Superior temporal gyrus (tissue), 1 donor: Measurements from ENCODE around the gene FMNL2.

Source experiments
- DNase-seq: peaks from one replicate; pipeline ENCODE4 v3.0.0-alpha.2; 2016; ENCODE audit errors: extremely low spot score

FMNL2 gene

DNA sequence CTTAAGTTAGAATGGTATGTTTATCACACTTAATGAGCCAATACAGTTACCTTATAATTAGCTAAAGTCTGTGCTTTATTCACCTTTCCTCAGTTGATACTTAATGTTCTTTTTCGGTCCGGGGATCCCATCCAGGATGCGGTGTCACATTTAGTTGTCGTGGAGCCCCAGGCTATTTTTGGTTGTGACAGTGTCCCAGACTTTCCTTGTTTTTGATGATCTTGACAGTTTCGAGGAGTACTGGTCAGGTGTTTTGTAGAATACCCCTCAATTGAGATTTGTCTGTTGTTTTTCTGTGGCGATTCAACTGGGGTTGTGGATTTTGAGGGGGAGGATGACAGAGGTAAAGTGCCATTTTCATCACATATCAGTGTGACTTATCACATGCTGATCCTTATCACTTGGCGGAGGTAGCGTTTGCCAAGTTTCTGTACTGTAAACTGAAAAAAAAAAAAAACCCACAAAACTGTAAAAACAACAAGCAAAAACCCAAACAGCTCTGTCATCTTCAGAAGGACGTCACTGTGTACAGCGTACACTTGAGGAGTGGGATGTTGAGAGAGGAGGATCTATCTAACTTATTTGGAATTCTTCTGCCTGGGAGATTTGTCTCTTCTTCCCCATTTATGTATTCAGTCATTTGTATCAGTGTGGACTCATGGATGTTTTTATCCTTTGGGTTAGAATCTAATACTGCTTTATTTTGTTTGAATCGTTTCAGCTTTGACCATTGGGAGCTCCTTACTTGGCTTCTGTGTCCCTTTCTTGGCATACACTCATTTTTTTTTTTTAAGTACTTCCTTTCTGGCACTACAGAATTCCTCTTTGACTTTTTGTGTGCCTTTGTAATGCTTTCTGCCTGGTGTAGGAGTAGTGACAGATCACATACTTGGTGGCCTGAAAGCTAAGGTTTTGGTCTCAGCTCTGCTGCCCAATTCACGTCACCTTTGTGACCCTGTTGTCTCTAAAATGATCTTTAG, 68.1 kb downstream of the FMNL2 start:
- no peak for DNase-seq

DNA sequence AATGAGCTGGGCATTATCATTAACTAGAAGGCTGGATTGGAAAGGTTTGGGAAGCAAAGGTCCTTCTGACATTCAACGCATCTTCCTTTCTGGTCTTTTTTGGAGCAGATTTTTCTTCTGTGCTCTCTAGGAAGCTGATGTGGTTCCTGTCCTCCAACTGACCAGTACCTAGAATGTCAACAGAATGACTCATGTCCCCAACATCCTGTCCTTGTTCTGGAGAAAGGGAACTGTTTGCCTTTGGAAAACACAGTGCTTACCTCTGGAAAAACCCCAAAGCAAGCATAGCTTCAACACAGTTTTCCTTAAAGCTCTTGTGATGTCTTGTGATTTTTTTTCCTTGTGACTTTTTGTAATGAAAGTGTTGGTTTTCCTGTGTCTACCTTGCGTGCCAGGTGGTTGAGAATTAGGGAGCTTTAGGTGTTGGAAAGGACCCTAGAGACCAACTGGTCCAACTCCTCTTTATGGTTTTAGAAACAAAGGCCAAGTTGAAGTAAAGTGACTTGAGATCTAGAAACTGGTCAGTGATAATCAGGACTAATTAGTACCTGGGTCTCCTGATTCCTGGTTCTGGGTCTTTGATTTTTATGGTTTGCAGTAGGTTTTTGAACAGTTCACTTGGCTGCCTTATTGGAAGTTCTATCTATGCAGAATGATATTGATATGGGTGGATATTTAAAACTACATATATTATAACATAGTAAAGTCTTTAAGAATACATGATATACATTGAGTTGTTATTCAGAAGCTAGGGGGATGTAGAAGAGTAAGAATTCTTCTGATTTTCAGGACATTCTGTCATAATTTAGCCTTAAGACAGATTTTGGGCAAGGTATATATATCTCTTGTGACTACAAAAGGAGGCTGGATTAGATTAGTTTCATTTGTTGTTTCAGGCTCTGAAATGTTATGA, 70.5 kb downstream of the FMNL2 start:
- no peak for DNase-seq

DNA sequence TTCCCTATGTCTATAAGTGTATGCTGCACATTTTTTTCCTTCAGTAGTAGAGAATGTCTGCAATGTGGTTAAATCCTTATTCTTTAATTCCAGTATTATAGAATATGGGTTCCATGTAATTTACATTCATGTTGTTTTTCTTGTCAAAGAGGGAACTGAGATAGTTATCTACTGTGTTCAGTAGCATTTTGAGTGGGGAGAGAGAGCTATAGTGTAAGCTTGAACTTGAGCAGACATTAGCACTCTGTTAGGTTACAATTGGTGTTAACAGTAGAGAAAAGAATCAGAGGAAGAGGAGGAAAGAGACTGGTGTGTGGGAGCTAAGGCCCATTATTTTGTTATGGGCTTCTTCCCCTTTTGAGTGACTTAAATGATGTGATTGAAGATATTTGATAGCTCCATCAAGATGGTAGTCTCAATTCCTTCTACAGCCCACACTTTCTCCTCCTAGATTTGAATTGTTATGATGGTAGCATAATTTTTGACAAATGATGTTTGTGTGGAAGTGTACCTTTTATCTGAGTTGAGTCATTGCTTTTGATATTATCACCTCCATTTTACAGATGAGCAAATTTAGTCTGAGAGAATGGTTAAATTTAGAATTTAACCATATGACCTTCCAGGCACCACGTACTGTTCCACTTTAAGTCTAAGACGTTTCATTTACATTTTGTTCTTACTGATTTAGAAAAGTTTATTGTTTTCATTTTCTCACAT, 71.3 kb downstream of the FMNL2 start:
- peak; percentile 48 for DNase-seq

DNA sequence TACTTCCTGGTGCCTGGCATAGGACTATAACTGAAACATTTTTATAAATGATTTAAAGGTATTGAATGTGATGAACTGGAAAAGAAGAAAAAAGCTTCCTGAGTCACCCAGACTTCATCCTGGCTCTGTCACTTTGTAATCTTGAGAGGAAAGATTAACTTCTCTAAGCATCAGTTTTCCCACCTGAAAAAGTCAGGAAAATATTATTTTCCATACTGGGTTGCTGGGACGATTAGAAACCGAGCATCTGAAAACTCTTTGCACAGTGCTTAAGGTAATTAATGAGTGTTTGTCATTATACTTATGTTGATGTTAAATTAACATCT, 71.8 kb downstream of the FMNL2 start:
- no peak for DNase-seq

DNA sequence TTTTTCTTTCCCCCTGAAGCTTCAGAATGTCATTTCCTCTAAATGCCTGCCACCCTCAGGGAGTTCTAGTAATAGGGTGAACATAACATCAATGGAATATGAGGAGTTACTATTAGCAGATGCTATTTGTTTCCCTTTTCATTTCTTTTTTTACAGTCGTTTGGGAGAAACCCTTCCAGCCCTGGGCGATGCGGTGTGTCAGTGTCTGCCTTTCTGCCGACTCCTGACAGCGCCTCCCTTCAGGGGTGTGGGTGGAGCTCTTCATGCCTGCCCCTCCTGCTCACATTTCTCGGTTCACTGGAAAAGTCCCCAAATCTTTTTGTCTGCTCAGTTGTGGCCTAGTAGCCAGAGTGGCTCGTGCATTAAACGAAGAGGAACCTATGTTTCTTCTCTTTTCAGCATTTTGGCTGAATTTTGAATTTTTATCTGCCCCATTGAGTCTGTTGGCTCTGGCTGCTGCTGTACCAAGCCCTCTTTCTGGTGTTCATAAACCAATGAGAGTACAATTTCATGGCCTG, 72.3 kb downstream of the FMNL2 start:
- peak; percentile 74 for DNase-seq

DNA sequence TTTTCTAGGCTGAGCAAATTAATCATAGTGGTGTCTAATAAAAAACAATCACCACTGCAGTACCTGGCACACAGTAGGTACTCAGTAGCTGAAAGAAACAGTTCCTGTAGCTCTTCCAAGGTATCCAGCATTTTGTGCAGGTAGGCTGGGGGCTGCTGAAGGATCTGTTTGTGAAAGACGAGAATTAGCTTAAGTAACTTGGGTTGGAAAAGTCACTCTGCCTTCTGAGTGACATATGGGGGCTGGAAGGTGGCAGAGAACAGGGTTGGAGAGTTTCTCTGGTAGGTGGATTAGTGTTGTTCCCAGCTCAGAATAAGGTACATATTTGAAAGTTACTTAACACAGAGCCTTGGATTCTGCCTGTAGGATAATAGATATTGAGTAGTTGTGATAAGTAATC, 72.8 kb downstream of the FMNL2 start:
- no peak for DNase-seq

DNA sequence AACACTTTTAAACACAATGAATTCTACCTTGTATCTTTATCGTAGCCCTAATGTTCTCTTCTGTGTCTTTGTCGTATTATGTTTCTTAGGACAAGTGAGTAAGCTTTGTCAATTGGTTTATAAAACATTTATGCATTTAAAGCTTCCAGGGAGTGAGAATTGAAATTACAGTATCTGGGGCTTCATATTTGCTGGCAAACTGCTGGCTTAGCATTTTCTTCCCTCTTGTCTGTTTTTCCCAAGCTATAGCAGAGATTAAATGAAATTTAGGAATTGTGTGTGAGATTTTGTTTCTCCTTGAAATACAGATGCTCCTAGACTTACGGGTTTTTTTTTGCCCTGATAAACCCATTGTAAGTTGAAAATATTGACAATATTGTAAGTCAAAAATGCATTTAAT, 73.3 kb downstream of the FMNL2 start:
- DNase-seq, result no peak

DNA sequence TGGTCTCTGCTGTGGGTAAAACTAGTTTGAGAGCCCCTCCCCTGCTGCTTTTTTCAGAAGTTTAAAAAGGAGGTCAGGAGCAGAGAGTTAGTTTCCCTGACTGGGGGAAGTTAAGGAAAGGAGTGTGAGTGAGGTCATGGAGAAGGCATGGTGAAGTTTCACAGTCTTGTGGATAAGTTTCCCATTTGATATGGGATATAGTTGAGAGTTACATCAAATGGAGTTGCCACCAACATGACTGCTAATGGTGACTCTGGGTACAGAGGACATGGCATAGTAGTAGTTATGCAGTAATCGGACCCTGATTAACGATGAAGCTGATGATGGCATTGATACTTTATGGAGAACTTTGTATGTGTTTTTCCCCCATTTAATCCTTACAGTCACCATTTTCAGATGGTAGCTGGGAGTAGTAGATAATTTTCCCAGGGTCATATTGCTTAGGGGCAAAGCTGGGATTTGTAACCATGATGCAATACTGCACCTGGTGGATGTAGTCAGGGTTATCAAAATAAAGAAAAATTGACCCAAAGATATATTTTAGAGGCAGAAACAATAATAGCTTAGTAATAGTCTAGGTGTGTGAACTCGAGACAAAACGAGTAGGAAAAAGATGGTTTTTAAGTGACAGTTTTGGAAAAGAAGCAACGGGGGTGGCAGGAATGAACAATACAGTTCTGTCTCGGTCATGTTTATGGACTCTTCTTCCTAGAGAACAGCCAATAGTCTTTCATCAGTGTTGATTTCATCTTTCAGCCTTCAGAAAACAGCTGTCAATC, 74.6 kb downstream of the FMNL2 start:
- DNase-seq, result no peak

DNA sequence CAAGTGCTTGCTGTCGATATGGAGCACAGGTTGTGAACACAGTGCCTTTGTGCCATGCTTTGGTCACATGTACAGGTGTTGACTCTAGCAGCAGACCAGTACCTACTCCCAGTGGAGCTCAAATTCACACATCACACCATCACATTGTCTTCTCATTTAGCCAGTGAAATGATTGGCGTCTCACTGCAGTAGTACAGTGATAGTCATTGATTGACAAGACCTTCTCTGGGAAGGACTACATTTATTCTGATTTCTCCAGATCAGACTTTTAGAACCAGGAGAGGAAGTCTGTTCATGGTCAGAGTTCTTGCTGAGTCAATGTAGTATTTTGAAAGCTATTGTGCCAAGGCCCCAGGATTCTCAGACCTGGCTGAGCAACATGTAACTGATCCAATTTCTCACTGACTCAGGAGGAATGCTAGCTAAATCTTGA, 75.2 kb downstream of the FMNL2 start:
- no peak for DNase-seq

DNA sequence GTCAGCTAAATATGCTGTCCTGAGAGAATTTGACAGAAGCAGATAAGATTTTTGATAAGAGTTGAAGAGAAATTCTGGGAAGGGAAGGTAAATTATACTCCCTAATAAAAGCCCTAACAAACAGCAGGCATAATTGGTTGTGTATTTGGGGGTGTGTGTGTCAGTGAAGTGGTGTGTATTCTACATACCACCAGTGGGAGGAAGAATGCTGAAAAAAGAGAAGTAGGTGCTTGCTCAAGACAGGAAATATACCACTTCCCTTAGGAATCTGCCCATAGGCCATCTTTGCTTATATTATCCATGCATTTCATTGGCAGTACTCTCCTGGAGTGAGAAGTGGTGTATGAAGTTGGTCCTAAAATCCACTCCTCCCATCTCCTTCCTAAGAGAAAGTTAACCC, 76.2 kb downstream of the FMNL2 start:
- no peak for DNase-seq

DNA sequence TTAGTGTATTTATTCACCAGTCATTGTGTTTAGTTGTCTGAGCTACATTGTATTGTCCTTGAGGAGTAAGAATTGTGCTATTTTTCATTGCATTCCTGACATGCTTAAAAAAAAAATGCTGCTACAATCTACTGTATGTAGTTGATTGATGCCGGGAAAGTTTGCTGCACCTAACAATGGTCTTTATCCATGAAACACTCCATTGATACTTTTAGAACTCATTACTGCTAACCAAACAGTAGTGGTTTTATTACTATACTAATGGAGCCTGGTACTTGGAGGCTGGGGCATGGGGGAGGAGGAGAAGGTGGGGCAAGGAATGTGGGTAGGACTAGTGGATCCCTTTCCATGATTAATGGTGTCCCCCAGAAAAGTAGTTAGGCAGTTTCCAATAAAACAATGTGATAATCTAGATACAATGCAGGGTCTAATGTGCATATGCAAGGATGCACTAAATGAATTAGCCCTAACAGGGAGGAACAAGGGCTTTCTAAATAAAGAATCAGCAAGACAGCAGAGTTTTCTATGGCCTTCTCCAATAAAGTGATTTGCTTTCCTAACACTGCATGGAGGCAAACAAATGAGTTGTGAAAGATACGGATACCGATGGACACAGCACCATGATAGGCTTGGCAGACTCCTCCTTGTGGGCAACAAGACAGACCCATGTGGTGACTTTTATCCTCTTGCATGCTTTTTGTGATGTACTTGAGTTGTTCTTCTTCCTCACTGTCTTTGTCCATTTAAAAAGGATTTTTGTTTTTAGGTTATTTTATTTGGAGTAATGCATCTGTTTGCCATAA, 78.5 kb downstream of the FMNL2 start:
- DNase-seq, result no peak

DNA sequence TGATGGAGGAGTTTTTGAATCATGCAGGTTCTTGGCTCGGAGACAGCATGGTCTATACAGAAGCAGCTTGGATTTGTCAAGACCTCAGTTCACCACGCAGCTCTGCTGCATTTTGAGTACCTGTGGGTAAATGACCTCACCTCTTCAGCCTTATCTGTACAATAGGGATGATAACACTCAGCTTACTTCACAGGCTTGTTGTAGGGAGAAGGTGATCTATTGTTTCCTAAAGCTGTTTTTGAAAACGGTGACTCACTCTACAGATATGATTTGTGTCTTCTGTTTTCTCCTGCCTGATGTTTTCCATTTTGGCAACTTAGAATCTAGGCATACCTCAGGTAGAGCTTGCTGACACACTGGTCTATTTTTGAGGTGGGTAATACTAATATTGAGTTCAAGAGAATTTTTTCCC, 80.3 kb downstream of the FMNL2 start:
- no peak for DNase-seq

DNA sequence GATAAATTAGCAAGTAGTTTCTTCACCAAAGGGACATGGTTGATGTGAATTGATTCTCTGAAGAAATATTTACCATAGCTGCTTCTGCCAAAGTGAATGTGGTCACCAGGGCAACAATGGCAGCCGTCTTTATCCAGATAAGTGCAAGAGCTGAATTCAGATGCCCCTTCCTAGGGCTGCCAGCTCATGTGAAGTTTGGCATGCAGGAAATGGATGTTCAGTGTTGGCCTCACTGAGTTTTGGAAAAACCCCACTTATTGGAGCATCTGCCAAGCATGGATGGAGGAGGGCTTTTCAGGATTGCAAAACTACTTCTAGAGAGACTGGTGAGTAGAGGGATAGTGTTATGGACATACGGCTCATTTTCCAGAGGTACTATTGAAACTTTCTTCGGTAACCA, 80.8 kb downstream of the FMNL2 start:
- no peak for DNase-seq

DNA sequence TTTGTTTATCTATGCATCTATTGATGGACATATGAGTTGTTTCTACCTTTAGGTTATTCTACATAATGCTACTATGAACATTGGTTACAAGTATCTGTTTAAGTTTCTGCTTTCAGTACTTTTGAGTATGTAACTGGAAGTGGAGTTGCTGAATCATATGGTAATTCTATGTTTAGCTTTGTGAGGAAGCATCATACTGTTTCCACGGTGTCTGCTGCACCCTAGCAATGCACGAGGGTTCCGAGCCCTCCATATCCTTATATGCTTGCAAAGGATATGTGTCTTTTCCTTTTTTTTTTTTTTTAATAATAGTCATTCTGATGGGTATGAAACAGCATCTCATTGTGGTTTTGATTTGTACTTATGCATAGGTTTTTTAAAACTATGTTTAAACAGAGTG, 83.7 kb downstream of the FMNL2 start:
- DNase-seq, result peak; percentile 86

DNA sequence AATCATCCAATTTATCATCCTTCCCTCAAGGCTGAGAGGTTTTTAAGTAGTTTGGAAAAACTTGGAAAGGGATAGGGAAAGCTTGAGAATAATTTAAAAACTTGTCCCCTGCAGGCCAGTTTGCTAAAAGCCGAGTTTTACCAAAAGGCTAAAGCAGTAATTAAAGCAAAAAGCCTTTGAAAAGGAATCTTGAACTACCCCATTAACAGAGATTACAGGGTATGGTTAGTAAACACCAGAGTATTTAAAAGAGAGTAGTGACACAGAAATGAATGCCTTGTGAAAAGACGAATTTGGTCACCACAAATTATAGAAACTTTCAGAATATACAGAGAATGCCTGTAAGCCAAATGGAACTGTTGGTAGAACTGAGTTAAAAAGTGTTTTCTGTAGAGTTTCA, 85.0 kb downstream of the FMNL2 start:
- no peak for DNase-seq

DNA sequence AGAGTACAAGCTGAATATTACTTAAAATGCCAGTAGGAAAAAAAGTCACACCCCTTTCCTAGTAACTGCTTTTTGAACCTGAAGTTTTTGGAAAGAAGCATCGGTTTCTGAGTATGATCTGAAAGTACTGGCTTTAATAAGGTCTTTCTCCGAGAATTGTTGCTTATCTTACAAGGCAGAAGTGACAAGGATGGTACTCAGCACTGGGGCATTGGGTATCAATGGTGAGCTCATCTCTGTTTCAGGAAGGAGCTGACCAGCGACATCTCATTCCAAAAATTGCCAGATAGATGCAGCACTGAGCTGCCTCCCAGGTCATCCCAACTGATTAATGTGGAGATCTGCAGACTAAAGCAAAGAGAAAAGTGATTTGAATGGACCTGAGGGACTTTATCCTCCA, 85.4 kb downstream of the FMNL2 start:
- peak; percentile 77 for DNase-seq

DNA sequence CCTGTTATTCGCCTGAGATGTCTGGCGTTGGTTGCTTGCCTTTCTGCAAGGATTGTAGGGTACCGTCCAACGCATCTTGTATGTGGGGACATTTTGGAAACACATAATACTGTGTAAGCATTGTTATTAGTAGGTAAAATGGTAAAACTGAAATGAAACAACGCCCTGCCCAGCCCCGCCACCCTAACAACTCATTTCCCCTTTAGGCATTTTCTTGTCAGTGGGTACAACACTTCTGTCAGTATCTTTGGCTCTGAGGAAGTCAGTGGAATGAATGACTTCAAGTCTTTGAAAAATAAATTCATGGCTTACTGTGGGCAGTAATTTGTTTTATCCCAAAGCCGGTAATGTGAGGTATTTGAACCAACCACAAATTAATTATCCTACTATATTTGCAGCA, 86.0 kb downstream of the FMNL2 start:
- no peak for DNase-seq

DNA sequence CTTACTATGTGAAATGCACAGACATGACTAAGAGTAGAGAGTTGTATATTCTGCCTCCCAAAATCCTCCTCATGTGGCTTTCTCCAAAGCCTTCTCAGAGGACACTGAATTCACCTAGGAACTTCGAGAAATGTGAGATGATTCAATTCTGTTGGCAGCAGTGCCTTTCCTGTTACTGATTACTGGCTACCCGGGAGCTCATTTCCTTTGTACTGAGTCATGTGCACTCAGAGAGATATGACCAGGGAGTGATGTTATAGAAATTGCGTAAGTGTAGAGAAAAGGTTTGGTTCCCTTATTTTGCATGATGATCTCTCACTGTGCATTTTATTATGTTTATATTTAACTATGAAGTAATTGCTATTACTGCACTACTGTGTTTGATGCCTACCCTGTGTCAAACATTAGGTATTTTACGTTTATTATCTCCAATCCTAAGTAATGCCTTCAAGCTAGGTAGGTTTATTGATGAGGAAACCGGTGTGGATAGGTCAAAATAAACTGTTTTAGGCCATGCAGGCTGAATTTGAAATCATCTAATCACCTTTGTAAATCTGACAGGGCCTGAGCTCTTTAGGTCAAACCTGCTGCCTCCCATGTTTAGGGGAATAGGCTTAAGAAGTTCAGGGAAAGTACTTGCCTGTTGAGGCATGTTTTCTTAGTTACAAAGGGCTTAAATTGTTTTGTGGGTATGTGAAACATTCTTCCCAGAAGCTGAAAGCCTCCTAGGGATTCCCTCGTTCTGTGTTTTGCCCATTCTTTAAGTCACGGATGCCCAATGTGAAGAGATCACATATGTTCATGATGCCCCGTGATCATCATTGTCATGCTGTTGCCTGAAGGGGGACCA, 86.8 kb downstream of the FMNL2 start:
- peak; percentile 78 for DNase-seq

DNA sequence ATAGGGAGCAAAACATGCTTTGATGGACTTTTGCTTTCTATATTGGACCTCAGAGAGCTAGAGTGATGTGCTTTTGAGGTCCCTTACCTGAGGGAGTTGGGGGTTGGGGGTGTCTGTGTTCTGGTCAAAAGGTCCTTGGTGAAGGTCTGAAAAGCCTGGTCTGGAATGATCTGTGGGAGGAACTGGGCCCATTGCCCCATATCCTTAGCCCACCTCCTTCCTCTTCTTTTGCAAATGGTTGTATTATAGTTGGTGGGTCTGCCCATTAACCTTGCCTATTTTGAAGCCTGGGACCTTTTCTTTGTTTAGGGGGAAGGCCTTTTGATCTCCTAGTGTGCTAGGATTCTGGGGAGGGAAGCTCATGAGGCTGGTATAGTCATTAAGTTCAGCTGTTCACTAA, 88.7 kb downstream of the FMNL2 start:
- no peak for DNase-seq
